Measurements from ENCODE around the gene KRTAP9-6. TPM values are rescaled to one million over a fixed set of nuclear protein-coding genes. Genes with fewer than 3 reads are reported as not detected.

KRTAP9-6 gene
- total RNA-seq (2016; rRNA removed; fragmentation: Illumina TruSeq; extraction: Trizol), result not detected in 2 replicates
- not detected in 2 replicates for total RNA-seq (2016; cell fraction: cytosol; rRNA removed; fragmentation: Illumina TruSeq; extraction: Trizol; ENCODE audit: low read depth)
- total RNA-seq (2016; cell fraction: insoluble cytoplasmic fraction; rRNA removed; fragmentation: Illumina TruSeq; extraction: Trizol), result not detected in 2 replicates
- not detected in 2 replicates for total RNA-seq (2016; cell fraction: membrane; rRNA removed; fragmentation: Illumina TruSeq; extraction: Trizol)
- total RNA-seq (2016; cell fraction: nucleus; rRNA removed; fragmentation: Illumina TruSeq; extraction: Trizol), result not detected in 2 replicates
- not detected in 2 replicates for polyA plus RNA-seq (2011; rRNA removed)
- polyA plus RNA-seq (2011; cell fraction: cytosol; rRNA removed), result not detected in 2 replicates
- polyA plus RNA-seq (2011; cell fraction: nucleus; rRNA removed), result not detected in 2 replicates
- not detected in 2 replicates for polyA plus RNA-seq (2012)
- not detected in 2 replicates for polyA plus RNA-seq (2016; cell fraction: cytosol; fragmentation: Illumina TruSeq; extraction: Trizol; ENCODE audit: low read depth)
- not detected in 2 replicates for polyA plus RNA-seq (2016; cell fraction: insoluble cytoplasmic fraction; fragmentation: Illumina TruSeq; extraction: Trizol; ENCODE audit: low read depth)
- not detected in 2 replicates for polyA plus RNA-seq (2016; cell fraction: membrane; fragmentation: Illumina TruSeq; extraction: Trizol; ENCODE audit: low read depth)
- polyA plus RNA-seq (2016; cell fraction: nucleus; fragmentation: Illumina TruSeq; extraction: Trizol; ENCODE audit: insufficient read depth, low read depth), result not detected in 2 replicates
- not detected in 2 replicates for polyA minus RNA-seq (2011; rRNA and poly(A)+ RNA removed; ENCODE audit: low replicate concordance)
- polyA minus RNA-seq (2011; cell fraction: cytosol; rRNA and poly(A)+ RNA removed), result not detected in 2 replicates
- polyA minus RNA-seq (2011; cell fraction: nucleus; rRNA and poly(A)+ RNA removed), result not detected in 2 replicates
- Bru-seq, nascent RNA, result not detected
- not detected for BruChase-seq, experiment 1, labeled RNA remaining after a 6-hour chase
- BruChase-seq, experiment 2, labeled RNA remaining after a 2-hour chase, result not detected
- long read RNA-seq, experiment 1, result 0 reads
- long read RNA-seq, experiment 2, result 0 reads

- no peak within 1 kb of the TSS for H3K9ac ChIP-seq (ENCODE audit: insufficient read depth, low read depth, low read length)
- BruUV-seq (replicated peaks), result no TSS peak
- no peak for TF ChIP-seq ZNF543 (CRISPR knock-in tag; IDR thresholded peaks at IDR 0.05)
- no peak for TF ChIP-seq HNRNPL (IDR thresholded peaks at IDR 0.05; ENCODE audit: low read depth, low read length)
- no peak for TF ChIP-seq MEIS2 (CRISPR knock-in tag; IDR thresholded peaks at IDR 0.05)
- TF ChIP-seq NCOA5 (CRISPR knock-in tag; IDR thresholded peaks at IDR 0.05), result no peak
- no peak for TF ChIP-seq ZNF337 (CRISPR knock-in tag; IDR thresholded peaks at IDR 0.05; ENCODE audit: borderline replicate concordance, low read depth)
- TF ChIP-seq, protein P1, sequence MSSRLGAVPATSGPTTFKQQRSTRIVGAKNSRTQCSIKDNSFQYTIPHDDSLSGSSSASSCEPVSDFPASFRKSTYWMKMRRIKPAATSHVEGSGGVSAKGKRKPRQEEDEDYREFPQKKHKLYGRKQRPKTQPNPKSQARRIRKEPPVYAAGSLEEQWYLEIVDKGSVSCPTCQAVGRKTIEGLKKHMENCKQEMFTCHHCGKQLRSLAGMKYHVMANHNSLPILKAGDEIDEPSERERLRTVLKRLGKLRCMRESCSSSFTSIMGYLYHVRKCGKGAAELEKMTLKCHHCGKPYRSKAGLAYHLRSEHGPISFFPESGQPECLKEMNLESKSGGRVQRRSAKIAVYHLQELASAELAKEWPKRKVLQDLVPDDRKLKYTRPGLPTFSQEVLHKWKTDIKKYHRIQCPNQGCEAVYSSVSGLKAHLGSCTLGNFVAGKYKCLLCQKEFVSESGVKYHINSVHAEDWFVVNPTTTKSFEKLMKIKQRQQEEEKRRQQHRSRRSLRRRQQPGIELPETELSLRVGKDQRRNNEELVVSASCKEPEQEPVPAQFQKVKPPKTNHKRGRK (CRISPR knock-in tag; IDR thresholded peaks at IDR 0.05), result no peak
- TF ChIP-seq ZBTB49 (CRISPR knock-in tag; IDR thresholded peaks at IDR 0.05; ENCODE audit: borderline replicate concordance), result no peak
- TF ChIP-seq ZSCAN29 (CRISPR knock-in tag; conservative IDR thresholded peaks at IDR 0.05), result no peak
- no peak for TF ChIP-seq POGK (CRISPR knock-in tag; conservative IDR thresholded peaks at IDR 0.05)
- TF ChIP-seq ZNF496 (CRISPR knock-in tag; IDR thresholded peaks at IDR 0.05; ENCODE audit: insufficient replicate concordance), result no peak
- no peak for TF ChIP-seq ZFP62 (CRISPR knock-in tag; IDR thresholded peaks at IDR 0.05)
- TF ChIP-seq ATM (IDR thresholded peaks at IDR 0.05; ENCODE audit: borderline replicate concordance), result no peak
- ATAC-seq (no peak), DNase-seq (ENCODE audit: low spot score) (no peak), FAIRE-seq (no peak)
- ChIA-PET CTCF (ENCODE audit: low intra/inter-chr PET ratio, low total read pairs) (no interaction called here), POLR2A (no interaction called here)
- no peaks in the 10 kb centered on the region for H3K36me3 ChIP-seq (replicated peaks in 1 of 2; ENCODE audit: control insufficient read depth in 1 of 2, insufficient read depth in 2 of 2, low read length in 2 of 2)
- H3K4me3 ChIP-seq (replicated peaks in 1 of 3; ENCODE audit: insufficient read depth in 1 of 3, low read depth in 2 of 3, low read length in 3 of 3), result no peak within 1 kb of the TSS
- 0% methylated on average over 2 of the region's 2 CpGs for WGBS (ENCODE audit: low lambda C conversion rate)
- H2AFZ ChIP-seq (ENCODE audit: low read length), result no peak within 1 kb of the TSS
- H3K4me1 ChIP-seq (ENCODE audit: insufficient read depth, low read length), result no peaks in the 10 kb centered on the region
- H3K79me2 ChIP-seq (ENCODE audit: insufficient read depth, low read length), result no peaks in the 10 kb centered on the region
- H3K27ac ChIP-seq (ENCODE audit: extremely low read length, insufficient read depth, low read length), result no peak within 1 kb of the TSS
- H4K20me1 ChIP-seq (ENCODE audit: insufficient read depth, low read length), result no peaks in the 10 kb centered on the region
- H3K9me3 ChIP-seq (ENCODE audit: low read length), result no peaks in the 10 kb centered on the region
- no peak within 1 kb of the TSS for H3K4me2 ChIP-seq (ENCODE audit: low read depth, low read length)
- no peaks in the 10 kb centered on the region; a peak in 1 of 5 replicates for H3K27me3 ChIP-seq (ENCODE audit: control insufficient read depth in 1 of 2, insufficient read depth in 2 of 2, low read length in 2 of 2)
- in situ Hi-C loops (cut with HindIII; ENCODE audit: extremely low pct_ligation_motif_present, low pct_unique_long_range_greater_than_20kb) (no loop called here), intact Hi-C loops (cut with micrococcal nuclease; ENCODE audit: unreplicated experiment) (no loop called here)
Observed at GRCh38 chr17:41265078-41265477, at the start of gene KRTAP9-6. TSS of gene KRTAP9-6 (plus strand) at chr17:41265378. CDS start at chr17:41265378, 0 bp downstream.
